GM21717 (cell line): ENCODE results near the gene HOXC4.

Experiments used
- ATAC-seq: cut with Tn5 transposase; IDR thresholded peaks from one replicate; pipeline ENCODE4 v1.9.1; 2021; ENCODE audit warnings: mild to moderate bottlenecking, moderate library complexity; ENCODE audit not compliant: unreplicated experiment

Gene HOXC4

DNA sequence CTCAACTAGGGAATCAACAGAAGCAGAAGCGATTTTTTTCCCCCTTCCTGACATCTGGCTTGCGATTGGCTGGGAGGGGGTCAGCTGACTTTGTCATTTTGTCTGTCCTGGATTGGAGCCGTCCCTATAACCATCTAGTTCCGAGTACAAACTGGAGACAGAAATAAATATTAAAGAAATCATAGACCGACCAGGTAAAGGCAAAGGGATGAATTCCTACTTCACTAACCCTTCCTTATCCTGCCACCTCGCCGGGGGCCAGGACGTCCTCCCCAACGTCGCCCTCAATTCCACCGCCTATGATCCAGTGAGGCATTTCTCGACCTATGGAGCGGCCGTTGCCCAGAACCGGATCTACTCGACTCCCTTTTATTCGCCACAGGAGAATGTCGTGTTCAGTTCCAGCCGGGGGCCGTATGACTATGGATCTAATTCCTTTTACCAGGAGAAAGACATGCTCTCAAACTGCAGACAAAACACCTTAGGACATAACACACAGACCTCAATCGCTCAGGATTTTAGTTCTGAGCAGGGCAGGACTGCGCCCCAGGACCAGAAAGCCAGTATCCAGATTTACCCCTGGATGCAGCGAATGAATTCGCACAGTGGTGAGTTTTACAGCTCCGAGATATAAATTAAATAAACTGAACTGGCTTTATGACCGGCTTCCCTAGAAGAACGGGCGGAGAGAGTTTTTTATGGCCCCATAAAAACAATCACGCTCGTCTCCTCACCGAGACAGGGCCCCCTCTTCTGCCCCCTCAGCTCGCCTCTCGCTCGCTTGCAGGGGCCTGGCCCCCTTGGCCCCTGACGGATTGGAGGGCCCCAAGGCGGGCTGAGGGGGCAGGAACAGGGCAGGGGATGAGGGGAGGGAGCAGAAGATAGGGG lies 25.1 kb upstream of the HOXC4 start, which contains the start of gene HOXC6:
Gene HOXC6 (plus strand): TSS at position 127 of the 888 bp plus-strand sequence. CDS start 82 bp downstream, at position 209.
- no peak for ATAC-seq

GRCh38 chr12:54029529-54030441 lies 23.9 kb upstream of the HOXC4 start:
- ATAC-seq, result no peak

DNA sequence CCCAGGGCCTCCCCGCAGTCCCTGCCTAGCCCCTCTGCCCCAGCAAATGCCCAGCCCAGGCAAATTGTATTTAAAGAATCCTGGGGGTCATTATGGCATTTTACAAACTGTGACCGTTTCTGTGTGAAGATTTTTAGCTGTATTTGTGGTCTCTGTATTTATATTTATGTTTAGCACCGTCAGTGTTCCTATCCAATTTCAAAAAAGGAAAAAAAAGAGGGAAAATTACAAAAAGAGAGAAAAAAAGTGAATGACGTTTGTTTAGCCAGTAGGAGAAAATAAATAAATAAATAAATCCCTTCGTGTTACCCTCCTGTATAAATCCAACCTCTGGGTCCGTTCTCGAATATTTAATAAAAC lies 23.2 kb upstream of the HOXC4 start:
- no peak for ATAC-seq

GRCh38 chr12:54030889-54031471 lies 22.7 kb upstream of the HOXC4 start:
- ATAC-seq, result no peak

DNA sequence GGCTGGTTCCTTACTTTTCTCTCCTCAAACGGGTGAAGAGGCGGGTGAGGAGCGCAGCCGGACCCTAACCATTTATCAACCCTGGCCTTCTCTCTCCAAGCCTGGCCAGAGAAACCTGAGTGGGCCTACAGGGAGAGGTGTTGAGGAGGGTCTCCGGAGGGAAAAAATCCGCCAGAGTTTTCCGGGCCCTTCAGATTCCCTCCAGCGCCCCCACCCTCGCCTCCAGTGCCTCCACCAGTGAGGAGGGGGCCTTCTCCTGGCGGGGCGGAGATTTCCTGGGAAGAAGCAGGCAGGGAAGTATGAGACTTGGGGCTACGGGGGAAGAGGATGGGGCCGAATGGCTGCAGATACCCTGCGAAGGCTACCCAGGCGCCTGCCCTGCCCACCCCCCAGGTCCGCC lies 22.2 kb upstream of the HOXC4 start:
- no peak for ATAC-seq

GRCh38 chr12:54032086-54032619 lies 21.5 kb upstream of the HOXC4 start:
- ATAC-seq, result no peak

- no peak for ATAC-seq
Measured at GRCh38 chr12:54032627-54033100, 21.0 kb upstream of the HOXC4 start, which contains the start of gene HOXC5. Gene HOXC5 (plus strand): TSS chr12:54033050. CDS start chr12:54033123, 73 bp downstream.

GRCh38 chr12:54033106-54033979 lies 20.3 kb upstream of the HOXC4 start:
- no peak for ATAC-seq

DNA sequence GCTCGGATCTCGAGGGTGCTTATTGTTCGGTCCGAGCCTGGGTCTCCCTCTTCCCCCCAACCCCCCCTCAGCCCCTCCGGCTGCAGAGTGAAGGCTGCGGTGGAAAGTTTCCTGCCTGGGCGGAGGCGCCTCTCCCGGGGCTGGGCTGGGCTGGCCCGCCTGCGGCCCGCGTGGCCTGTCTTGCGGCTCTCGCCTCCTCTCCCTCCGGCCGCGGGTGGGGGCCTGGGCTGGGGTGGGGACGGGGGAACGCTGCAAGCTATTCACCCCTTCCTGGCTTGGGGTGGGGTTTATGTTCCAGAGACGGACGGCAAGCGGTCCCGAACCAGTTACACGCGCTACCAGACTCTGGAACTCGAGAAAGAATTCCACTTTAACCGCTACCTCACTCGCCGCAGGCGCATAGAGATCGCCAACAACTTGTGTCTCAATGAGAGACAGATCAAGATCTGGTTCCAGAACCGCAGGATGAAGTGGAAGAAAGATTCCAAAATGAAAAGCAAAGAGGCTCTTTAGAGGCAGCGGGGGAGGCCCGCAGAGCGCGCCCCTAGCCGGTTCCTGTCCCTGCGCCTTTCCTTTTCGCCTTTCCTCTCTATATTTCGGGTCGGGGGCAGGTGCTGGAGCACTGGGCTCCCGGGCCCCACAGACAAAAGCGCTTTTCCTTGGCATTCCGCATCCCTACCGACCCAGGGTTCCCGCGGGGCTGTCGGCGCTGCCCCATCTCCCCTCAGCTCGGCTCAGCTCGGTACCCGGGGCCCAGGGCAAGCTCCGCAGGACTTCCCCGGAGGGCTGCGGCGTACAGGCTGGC lies 19.5 kb upstream of the HOXC4 start:
- ATAC-seq, result no peak

- no peak for ATAC-seq
Measured at GRCh38 chr12:54034785-54035310, 18.8 kb upstream of the HOXC4 start.

GRCh38 chr12:54035568-54036264 lies 17.9 kb upstream of the HOXC4 start:
- no peak for ATAC-seq

DNA sequence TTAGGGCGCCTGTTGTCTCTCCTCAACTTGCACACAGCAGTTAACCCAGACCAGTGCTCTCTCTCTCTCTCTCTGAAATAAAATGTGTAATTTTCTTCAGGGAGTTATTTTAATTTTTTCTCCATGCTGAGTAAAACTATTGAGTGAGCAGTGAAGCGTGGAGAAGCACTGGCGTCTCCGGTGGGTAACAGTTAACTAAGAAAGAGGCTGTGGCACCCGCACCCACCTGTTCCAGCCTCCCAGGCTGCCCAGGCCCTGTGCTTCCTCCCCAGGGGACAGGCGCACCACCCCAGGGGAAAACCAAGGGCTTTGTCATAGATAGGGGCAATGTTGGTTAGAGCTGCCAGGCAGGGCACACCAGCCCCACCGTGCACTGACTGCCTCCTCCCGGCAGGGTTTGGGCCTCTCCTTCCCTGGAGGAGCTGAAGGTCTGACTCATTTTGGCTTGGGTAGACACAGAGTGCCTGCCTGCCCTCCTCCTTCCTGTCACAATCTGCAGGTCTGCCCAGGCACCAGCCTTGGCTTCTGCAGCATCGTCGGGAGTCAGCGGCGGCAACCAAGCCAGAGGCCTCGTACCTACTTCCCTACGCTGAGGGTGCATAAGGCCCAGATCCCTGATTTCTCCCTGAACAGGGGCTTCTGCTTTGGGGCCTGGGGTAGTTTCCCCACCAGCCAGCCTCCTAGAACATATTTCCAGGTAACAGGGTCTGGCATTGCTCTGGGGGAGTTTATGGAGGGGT lies 16.8 kb upstream of the HOXC4 start:
- no peak for ATAC-seq

DNA sequence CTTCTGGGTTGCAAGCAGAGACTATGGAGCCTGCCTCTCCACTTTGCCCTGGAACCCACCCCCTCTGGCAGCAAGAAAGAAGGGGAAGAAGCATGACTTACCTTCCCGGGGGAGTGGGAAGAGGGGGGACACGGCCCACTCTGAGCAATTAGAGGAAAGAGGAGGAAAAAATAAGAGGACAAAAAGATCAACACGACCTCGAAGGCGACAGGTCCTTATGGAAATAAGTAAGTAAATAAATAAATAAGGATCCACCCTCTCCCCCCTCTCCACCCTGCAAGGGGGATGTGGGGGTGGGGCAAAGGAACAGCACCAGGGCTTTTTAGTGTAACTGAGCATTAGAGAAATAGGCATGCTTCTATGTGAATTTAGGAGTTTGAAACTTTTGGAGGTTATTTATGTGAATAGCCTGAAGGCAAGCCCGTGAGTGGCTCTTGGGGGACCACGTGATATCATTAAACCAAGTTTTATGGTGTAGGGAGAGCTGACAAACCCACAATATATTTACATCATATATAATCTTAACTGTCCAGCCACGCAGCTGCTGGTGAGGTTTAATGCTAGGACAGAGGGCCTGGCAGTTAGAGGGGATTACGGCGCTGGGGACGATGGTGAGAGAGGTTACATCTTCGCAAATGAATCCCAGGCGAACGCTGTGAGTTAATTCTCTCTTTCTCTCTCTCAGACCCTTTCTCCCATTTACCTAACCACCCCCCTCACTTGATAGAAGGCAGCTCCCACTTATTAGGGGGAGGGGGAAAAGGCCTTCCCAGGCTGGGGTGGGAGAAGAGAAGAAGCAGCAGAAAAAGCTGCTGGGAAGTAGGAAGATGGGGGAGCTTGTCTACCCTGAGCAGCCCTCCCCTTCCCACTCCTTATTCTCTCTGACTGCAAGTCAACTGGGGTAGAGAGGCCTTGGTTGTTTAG lies 16.0 kb upstream of the HOXC4 start:
- no peak for ATAC-seq

DNA sequence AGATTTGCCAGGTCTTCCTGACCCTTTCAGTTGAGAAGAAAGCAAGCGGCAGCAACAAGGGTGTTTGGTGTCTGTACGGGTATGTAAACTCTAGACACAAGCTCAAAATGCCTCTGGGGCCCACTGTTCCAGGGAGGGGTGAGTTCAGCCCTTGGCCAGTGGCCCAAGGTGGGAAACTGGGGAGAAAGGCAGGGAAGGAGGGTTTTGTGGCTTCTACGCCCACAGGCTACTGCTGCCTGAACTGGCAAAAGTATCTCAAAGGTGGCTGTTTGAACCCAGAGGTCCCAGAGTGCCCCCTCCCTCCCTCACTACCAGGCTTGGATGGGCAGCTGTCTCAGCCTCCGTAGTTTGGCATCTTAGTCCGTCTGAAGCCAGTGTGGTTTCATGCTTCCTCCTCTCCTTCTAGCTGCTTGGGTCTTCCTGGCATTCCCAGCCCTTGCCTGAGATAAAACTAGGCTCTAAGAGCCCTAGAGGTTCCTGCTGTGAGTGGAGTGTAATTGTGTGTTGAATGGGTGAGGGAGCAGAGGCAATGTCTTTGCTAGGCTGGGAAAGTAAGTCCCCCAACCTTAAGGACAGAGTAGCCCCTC lies 15.3 kb upstream of the HOXC4 start:
- no peak for ATAC-seq

DNA sequence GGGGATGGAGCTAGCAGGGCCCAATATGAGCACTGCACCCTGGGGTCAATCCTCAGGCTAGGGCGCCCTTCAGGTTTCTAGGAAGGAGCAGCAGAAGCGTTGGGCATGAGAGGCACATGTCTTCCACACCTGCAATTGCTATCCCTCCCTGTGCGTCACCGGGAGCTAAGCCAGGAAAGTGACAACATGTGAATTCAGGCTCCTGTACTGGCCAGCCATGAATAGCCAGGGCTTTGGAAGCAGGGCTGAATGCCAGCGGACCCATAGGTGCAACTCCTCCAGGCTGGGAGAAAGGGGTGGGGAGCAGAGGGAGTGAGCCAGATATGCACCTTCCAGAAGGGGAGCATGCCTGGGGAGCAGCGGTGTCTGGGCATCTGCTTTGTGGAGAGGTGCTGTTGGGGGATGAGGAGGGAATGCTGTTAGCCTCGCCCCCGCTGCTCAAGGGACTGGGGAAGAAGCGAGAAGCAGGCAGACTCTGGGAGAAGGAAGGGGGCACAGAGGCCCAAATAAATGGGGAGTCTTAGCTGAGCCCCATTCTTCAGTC lies 14.7 kb upstream of the HOXC4 start:
- ATAC-seq, result no peak
